Rectal smooth muscle tissue (tissue), 1 donor: ENCODE data around the gene DHX57.
A peak's percentile ranks its signal among the peaks of the same experiment; 100 is the strongest.

Experiments
- H3K27ac ChIP-seq: one replicate; pipeline ENCODE4 v1.7.0; 2013; ENCODE audit warnings: low read depth, low read length, inconsistent platforms
- H3K27me3 ChIP-seq: one replicate; pipeline ENCODE4 v1.7.0; 2013; ENCODE audit warnings: low read length; ENCODE audit not compliant: control insufficient read depth, insufficient read depth
- H3K36me3 ChIP-seq: one replicate; pipeline ENCODE4 v1.7.0; 2013; ENCODE audit warnings: low read length; ENCODE audit not compliant: control insufficient read depth, insufficient read depth
- H3K4me1 ChIP-seq: one replicate; pipeline ENCODE4 v1.7.0; 2013; ENCODE audit warnings: low read length; ENCODE audit not compliant: control insufficient read depth, insufficient read depth
- H3K4me3 ChIP-seq: one replicate; pipeline ENCODE4 v1.7.0; 2013; ENCODE audit warnings: low read length
- H3K9ac ChIP-seq: one replicate; pipeline ENCODE4 v1.7.0; 2013; ENCODE audit warnings: low read length

DHX57 gene

DNA sequence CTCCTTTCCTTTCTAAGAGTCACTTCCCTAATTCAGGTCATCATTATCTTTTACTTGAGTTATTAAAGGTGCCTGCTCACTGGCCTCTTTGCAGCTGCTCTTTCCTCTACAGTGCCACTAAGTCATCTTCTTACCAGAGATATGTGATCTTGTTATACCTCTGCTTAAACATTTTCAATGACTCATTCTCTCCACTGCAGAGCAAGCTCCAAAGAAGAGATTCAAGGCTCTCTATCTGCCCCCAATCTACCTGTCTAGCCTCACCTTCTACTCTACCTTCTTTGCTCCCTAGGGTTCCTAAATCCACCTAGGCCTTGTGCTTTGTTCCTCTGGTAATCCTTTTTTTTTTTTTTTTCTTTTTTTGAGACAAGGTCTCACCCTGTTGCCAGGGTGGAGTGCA, 17.1 kb upstream of the DHX57 start:
- Histone ChIP-seq H3K4me3 (no peak overlapping the region), H3K4me1 (no peaks in the 10 kb centered on the region), H3K27me3 (no peaks in the 10 kb centered on the region), H3K36me3 (no peaks in the 10 kb centered on the region), H3K9ac (no peak overlapping the region), H3K27ac (no peak overlapping the region)

DNA sequence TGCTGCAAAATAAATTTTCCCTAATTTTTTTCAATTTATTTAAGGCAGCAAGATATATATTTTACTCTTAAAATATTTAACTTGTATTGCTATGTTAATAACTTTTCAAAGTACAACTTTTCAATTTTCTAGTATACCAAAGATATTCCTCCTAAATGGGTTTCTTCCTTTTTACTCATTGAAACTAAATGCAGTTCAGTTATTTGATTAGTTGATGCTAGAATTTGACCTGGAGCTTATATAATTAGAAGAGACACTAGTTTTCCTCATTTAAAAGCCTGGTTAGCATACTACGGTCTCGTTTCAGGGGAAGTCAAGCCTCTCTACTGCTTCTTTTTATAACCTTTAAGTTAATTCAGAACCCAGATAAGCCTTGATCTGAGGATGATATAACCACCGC, 13.8 kb upstream of the DHX57 start, which contains the start of gene ARHGEF33:
Gene ARHGEF33 (plus strand): TSS at position 301 of the 400 bp plus-strand sequence. CDS start 29,573 bp downstream, outside the sequence.
- Histone ChIP-seq H3K4me1 (no peaks in the 10 kb centered on the region), H3K4me3 (no peak within 1 kb of the TSS), H3K9ac (no peak within 1 kb of the TSS), H3K27me3 (no peaks in the 10 kb centered on the region), H3K36me3 (no peaks in the 10 kb centered on the region), H3K27ac (no peak within 1 kb of the TSS)

DNA sequence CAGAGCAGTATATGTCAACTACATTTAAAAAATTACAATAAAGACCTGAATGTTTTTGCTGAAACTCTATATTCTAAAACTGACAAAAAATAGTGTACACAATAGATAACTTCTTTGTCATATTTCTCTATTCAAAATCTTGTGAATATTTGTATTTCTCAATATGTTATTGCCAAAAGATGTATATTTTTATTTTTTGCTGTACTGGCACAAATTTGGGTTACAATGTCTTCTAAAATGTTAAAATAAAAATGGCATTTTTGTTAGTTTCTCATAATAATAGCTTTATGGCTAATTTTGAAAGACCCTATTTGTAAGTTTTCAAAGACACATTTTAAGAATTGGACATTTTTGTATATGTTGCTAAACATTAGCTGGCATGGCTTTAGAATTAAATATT, 13.3 kb upstream of the DHX57 start:
- no peaks in the 10 kb centered on the region for H3K36me3 ChIP-seq
- H3K4me1 ChIP-seq = no peaks in the 10 kb centered on the region
- no peak overlapping the region for H3K27ac ChIP-seq

DNA sequence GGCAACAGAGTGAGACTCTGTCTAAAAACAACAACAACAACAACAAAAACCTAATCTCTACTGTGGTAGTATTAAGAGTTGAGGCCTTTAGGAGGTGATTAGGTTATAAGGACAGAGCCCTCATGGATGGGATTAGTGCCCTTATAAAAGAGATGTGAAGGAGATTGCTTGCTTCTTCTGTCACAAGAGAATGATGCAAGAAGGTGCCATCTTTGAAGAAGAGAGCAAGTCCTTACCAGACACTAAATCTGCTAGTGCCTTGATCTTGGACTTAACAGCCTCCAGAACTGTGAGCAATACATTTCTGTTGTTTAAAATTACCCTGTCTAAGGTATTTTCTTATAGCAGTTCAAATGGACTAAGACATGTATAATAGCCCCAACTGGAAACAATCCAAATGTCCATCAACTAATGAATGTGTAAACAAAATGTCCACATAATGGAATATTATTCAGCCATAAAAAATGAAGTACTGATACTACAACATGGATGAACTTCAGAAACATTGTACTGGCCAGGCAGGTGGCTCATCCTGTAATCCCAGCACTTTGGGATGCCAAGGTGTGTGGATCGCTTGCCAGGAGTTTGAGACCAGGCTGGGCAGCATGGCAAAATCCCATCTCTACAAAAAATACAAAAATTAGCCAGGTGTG, 12.3 kb upstream of the DHX57 start:
- Histone ChIP-seq H3K36me3 (no peaks in the 10 kb centered on the region), H3K27ac (no peak overlapping the region), H3K27me3 (no peaks in the 10 kb centered on the region), H3K4me1 (no peaks in the 10 kb centered on the region), H3K4me3 (no peak overlapping the region), H3K9ac (no peak overlapping the region)

More for the DNA sequence above, 13.3 kb upstream of the DHX57 start:
- Histone ChIP-seq H3K27me3 (no peaks in the 10 kb centered on the region), H3K4me3 (no peak overlapping the region), H3K9ac (no peak overlapping the region)

DNA sequence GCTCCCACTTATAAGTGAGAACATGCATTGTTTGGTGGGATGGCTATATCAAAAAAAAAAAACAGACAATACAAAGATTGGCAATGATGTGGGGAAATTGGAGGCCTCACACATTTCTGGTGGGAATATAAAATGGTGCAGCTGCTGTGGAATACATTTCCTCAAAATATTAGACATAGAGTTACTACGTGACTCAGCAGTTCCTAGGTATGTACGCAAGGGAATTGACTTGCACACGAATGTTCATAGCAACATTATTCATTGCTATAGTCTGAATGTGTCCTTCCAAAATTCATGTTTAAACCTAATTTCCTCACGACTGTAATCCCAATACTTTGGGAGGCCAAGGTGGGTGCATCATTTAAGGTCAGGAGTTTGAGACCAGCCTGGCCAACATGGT, 11.6 kb upstream of the DHX57 start:
- no peak overlapping the region for H3K9ac ChIP-seq
- no peaks in the 10 kb centered on the region for H3K36me3 ChIP-seq
- H3K27me3 ChIP-seq = no peaks in the 10 kb centered on the region
- no peak overlapping the region for H3K27ac ChIP-seq
- no peak overlapping the region for H3K4me3 ChIP-seq
- H3K4me1 ChIP-seq = no peaks in the 10 kb centered on the region

DNA sequence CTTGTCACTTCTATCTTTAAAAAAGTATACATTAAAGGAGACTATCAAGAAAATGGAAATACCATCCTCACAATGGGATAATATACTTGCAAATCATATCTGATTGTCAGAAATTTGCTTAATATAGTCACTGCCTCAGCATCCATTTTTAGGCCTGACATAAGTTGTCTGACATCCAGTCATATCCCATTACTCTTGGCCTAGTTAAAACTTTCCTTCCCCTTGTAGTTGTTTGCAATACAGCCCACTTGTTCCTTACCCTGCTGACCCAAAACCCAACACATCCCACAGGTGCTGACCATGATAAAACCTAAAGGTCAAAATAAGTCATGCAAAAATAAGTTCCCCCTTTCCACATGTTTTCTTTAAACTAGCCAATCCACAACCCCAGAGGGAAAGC, 10.3 kb upstream of the DHX57 start:
- Histone ChIP-seq H3K9ac (no peak overlapping the region), H3K27ac (no peak overlapping the region), H3K4me3 (no peak overlapping the region), H3K4me1 (no peaks in the 10 kb centered on the region), H3K36me3 (no peaks in the 10 kb centered on the region), H3K27me3 (no peaks in the 10 kb centered on the region)

DNA sequence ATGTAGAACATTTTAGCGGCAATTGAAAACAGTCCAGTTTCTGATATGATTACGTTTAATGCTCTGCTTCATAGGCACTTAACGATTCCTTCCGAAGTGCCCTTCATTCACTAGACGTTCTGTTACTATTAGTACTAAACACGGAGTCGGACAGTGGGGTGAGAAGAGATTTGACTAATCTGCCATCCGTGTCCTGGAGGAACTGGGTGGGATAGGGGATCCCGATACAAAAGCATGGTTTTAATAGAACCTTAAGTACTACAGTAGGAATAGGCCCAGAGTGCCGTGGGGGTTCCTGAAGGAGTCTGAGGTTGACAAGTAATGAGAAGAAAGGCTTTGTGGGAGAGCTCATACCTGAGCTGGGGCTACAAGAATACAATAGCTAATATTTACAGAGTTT, 673 bp upstream of the DHX57 start:
- Histone ChIP-seq H3K27ac (no peak overlapping the region), H3K9ac (no peak overlapping the region), H3K27me3 (no peaks in the 10 kb centered on the region), H3K4me1 (peaks cover 4% of the 10 kb centered on the region), H3K36me3 (no peaks in the 10 kb centered on the region), H3K4me3 (peak overlapping the region; percentile 82)

DNA sequence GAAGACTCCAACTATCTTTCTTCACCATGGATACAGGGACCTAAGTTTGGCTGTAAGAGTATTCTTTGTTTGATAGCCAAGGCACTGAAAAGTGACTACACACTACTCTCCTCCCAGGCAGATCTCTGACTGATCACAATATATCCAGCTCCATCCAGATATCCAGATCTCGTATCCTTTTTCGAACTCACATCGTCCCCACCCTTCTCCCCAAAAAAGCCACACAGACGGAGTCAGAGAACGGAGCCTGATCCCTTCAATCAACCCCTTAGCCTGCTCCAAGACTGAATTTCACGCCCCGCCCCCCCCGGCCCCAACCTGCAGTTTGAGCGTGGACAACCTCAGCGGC, 533 bp downstream of the DHX57 start:
- Histone ChIP-seq H3K9ac (peak overlapping the region; percentile 25), H3K36me3 (no peaks in the 10 kb centered on the region), H3K4me1 (peaks cover 4% of the 10 kb centered on the region), H3K4me3 (peak overlapping the region; percentile 82), H3K27me3 (no peaks in the 10 kb centered on the region), H3K27ac (peak overlapping the region; percentile 65)

DNA sequence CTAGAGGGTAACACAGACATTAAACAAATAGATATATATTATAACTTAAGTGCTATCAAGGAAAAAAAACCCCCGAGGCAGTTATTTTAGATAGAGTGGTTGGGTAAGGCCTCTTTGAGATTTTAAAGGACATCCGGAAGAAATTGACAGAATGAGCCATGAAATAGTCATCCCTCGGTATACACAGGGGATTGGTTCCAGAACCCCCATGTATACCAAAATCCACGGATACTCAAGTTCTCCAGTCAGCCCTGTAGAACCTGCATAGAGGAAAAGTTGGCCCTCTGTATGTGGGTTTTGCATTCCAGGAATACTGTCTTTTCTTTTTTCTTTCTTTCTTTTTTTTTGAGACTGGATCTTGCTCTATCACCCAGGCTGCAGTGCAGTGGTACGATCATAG, 2.0 kb downstream of the DHX57 start:
- H3K9ac ChIP-seq = no peak overlapping the region
- H3K27me3 ChIP-seq = no peaks in the 10 kb centered on the region
- peaks cover 4% of the 10 kb centered on the region for H3K4me1 ChIP-seq
- H3K4me3 ChIP-seq = no peak overlapping the region
- no peak overlapping the region for H3K27ac ChIP-seq
- no peaks in the 10 kb centered on the region for H3K36me3 ChIP-seq

DNA sequence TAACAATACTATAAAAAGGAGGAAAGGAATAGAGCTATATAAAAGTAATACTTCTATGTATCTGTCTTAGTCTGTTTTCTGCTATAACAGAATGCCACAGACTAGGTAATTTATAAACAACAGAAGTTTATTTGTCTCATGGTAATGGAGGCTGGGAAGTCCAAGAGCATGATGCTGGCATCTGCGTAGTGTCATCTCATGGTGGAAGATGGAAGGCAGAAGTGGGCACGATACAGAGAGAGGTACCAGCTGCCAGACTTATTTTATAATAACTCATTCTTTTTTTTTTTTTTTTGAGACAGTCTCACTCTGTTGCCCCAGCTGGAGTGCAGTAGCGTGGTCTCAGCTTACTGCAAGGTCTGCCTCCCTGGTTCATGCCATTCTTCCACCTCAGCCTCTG, 4.3 kb downstream of the DHX57 start:
- Histone ChIP-seq H3K36me3 (no peaks in the 10 kb centered on the region), H3K4me3 (no peak overlapping the region), H3K9ac (no peak overlapping the region), H3K27me3 (no peaks in the 10 kb centered on the region), H3K27ac (no peak overlapping the region), H3K4me1 (peaks cover 4% of the 10 kb centered on the region)

DNA sequence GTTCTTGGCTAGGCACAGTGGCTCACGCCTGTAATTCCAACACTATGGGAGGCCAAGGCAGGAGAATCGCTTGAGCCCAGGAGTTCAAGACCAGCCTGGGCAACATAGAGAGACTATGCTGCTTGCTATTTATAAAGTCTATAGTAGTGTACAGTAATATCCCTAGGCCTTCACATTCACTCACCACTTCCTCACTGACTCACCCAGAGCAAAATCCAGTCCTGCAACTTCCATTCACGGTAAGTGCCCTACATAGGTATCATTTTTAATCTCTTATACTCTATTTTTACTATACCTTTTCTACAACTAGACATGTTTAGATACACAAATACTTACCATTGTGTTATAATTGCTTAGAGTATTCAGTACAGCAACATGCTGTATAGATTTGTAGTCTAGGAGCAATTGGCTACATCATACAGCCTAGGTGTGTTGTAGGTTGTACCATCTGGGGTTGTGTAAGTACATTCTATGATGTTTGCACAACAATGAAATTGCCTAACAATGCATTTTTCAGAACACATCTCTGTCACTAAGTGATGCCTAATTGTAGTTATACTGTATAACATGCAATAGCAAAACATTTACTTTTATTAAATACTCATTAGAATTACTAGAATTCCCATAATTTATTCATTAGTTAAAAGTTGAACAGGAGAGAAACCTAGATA, 8.8 kb downstream of the DHX57 start:
- no peaks in the 10 kb centered on the region for H3K4me1 ChIP-seq
- no peak overlapping the region for H3K9ac ChIP-seq
- no peak overlapping the region for H3K4me3 ChIP-seq
- H3K27me3 ChIP-seq = no peaks in the 10 kb centered on the region
- H3K36me3 ChIP-seq = peaks cover 8% of the 10 kb centered on the region
- H3K27ac ChIP-seq = no peak overlapping the region

DNA sequence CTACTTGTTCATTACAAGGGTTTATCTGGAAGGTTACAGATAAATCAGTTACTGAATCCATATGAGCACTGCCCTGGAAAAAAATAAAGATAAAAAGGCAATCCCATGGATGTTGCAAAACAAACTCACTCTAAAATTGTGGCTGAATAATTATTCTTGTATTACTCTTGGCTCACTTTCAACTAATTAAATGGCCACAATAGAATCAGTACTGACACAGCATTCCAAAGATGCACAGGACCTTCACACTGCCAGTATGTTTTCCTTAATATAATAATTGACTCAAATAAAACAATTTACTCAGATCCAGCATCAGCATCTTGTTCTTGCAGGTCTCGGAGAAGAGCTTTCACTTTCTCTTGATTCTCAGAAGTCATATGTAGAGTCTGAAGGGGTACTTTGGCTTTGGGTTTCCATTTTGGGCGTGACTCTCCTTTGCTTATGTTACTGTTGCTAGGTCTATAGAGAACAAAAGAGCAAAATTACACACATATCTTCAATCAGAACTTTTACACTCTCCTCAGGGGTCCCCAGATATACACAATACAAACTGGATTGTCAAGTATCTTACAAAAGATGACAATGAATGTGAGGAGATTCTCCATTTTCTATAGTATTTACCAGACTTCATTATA, 12.6 kb downstream of the DHX57 start:
- Histone ChIP-seq H3K36me3 (peaks cover 12% of the 10 kb centered on the region), H3K9ac (no peak overlapping the region), H3K27me3 (no peaks in the 10 kb centered on the region), H3K4me1 (no peaks in the 10 kb centered on the region), H3K4me3 (no peak overlapping the region), H3K27ac (no peak overlapping the region)

DNA sequence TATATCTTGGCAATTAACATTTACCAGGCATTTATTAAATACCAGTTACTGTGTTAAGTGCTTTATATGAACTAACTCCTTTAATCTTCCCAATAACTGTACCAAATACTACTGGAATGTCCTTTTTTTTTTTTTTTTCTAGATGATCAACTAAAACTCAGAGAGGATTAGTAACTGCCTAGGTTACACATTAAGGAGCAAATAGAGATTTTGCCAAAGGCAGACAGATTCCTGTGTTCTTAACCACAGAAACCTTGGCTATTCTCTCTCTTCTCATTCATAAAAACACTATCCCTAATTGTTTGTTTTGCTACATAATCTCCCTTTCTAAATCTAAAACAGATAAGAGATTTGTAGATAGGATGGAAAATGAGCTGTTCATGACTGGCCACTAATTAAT, 13.3 kb downstream of the DHX57 start:
- Histone ChIP-seq H3K36me3 (peaks cover 12% of the 10 kb centered on the region), H3K9ac (no peak overlapping the region), H3K4me3 (no peak overlapping the region), H3K4me1 (no peaks in the 10 kb centered on the region), H3K27ac (no peak overlapping the region), H3K27me3 (no peaks in the 10 kb centered on the region)
